GM18502 (cell line): ENCODE data around the gene MAML3.

Experiments
- ATAC-seq: cut with Tn5 transposase; IDR thresholded peaks from one replicate; pipeline ENCODE4 v1.9.1; 2021; ENCODE audit warnings: mild to moderate bottlenecking; ENCODE audit not compliant: unreplicated experiment, poor library complexity

MAML3 gene

GRCh38 chr4:139913398-139913990, 240.5 kb downstream of the MAML3 start:
- ATAC-seq: no peak

GRCh38 chr4:139912445-139912844, 241.5 kb downstream of the MAML3 start:
- ATAC-seq: no peak

GRCh38 chr4:139910106-139910505, 243.9 kb downstream of the MAML3 start:
- no peak for ATAC-seq

GRCh38 chr4:139908636-139909437, 245.1 kb downstream of the MAML3 start:
- ATAC-seq: no peak

GRCh38 chr4:139907001-139907809, 246.8 kb downstream of the MAML3 start:
- no peak for ATAC-seq

- no peak for ATAC-seq
Measured at GRCh38 chr4:139905489-139905888, 248.5 kb downstream of the MAML3 start.

GRCh38 chr4:139904406-139904805, 249.6 kb downstream of the MAML3 start:
- no peak for ATAC-seq

- no peak for ATAC-seq
Measured at GRCh38 chr4:139903845-139904244, 250.1 kb downstream of the MAML3 start.

- ATAC-seq: no peak
Measured at GRCh38 chr4:139902321-139903320, 251.4 kb downstream of the MAML3 start.

- no peak for ATAC-seq
Measured at GRCh38 chr4:139901531-139902320, 252.3 kb downstream of the MAML3 start.

GRCh38 chr4:139900964-139901376, 253.0 kb downstream of the MAML3 start:
- ATAC-seq: no peak

GRCh38 chr4:139899346-139899745, 254.6 kb downstream of the MAML3 start:
- ATAC-seq: no peak

- ATAC-seq: no peak
Measured at GRCh38 chr4:139898293-139898692, 255.7 kb downstream of the MAML3 start.

- ATAC-seq: no peak
Measured at GRCh38 chr4:139896091-139896604, 257.8 kb downstream of the MAML3 start.

GRCh38 chr4:139893801-139894200, 260.2 kb downstream of the MAML3 start:
- ATAC-seq: no peak

GRCh38 chr4:139892973-139893736, 260.8 kb downstream of the MAML3 start:
- ATAC-seq: no peak

- no peak for ATAC-seq
Measured at GRCh38 chr4:139890816-139891215, 263.2 kb downstream of the MAML3 start.

GRCh38 chr4:139889901-139890300, 264.1 kb downstream of the MAML3 start:
- ATAC-seq: no peak
